Measurements from ENCODE around the gene ZBTB8A. TPM values are rescaled to one million over a fixed set of nuclear protein-coding genes. Genes with fewer than 3 reads are reported as not detected.

Gene ZBTB8A
- total RNA-seq, 1 donor: 10.8 TPM

Small RNAs within 50 kb of the gene (small RNA-seq; reads per million reads assigned to genes)
- gene RF00019: not detected

Other genes with a start within 250 kb of the ZBTB8A start
- 42.9 and 95.8 TPM in 2 replicates for gene HDAC1, start 247.3 kb upstream of the ZBTB8A start, total RNA-seq (ENCODE audit: low replicate concordance)
- gene MARCKSL1, start 203.2 kb upstream of the ZBTB8A start, total RNA-seq (ENCODE audit: low replicate concordance): 14.4 and 106 TPM in 2 replicates
- gene FAM229A, start 176.9 kb upstream of the ZBTB8A start, total RNA-seq (ENCODE audit: low replicate concordance): 1.6 and 1.7 TPM in 2 replicates
- gene TSSK3, start 176.9 kb upstream of the ZBTB8A start, total RNA-seq (ENCODE audit: low replicate concordance): 1.2 and 2.3 TPM in 2 replicates
- 47.6 and 52.3 TPM in 2 replicates for gene BSDC1, start 145.0 kb upstream of the ZBTB8A start, total RNA-seq (ENCODE audit: low replicate concordance)
- gene ZBTB8B, start 74.4 kb upstream of the ZBTB8A start, total RNA-seq (ENCODE audit: low replicate concordance): under 0.01 TPM in 1 of 2 replicates, not detected in the other
- gene ZBTB8OS, start 111.1 kb downstream of the ZBTB8A start, total RNA-seq (ENCODE audit: low replicate concordance): 34.6 and 40.0 TPM in 2 replicates
- 67.7 and 109 TPM in 2 replicates for gene RBBP4, start 111.8 kb downstream of the ZBTB8A start, total RNA-seq (ENCODE audit: low replicate concordance)
- 141 and 240 TPM in 2 replicates for gene SYNC, start 163.3 kb downstream of the ZBTB8A start, total RNA-seq (ENCODE audit: low replicate concordance)

Measured in fibroblast of the aortic adventitia (primary cell).